Measurements from ENCODE around the gene CDC34. TPM values are rescaled to one million over a fixed set of nuclear protein-coding genes. Genes with fewer than 3 reads are reported as not detected.

Gene CDC34
- total RNA-seq, 1 donor from 2014 or later = 55.4 TPM

GRCh38 chr19:517721-518597 lies 13.6 kb upstream of the CDC34 start:
- DNase-seq (ENCODE audit: low spot score in 2 of 2) = no peak

DNA sequence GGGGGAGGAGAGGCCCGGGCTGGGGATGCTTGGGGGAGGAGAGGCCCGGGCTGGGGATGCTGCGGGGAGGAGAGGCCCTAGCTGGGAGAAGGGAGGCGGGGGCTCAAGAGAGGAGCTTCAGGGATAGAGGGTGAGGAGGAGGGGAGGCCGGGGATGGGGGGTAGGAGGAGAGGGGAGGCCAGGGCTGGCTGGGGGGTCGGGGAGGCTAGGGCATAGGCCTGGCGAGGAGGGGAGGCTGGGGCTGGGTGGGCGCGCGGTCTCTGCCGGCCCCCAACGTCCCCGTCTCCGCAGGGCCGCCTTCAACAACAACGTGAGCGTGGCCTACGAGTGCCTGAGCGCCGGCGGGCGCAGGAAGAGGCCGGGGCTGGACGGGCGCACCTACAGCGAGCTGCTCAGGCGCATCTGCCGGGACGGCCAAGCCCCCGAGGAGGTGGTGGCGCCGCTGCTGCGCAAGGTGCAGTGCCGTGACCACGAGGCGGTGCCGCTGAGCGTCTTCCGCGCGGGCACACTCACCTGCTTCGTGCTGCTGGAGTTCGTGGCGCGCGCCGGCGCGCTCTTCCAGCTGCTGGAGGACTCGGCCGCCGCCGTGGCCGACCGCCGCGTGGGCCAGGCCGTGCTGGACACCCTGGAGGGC lies 12.8 kb upstream of the CDC34 start:
- DNase-seq (ENCODE audit: low spot score in 2 of 2) (no peak), FAIRE-seq (no peak)

More at GRCh38 chr19:517721-518597, 13.6 kb upstream of the CDC34 start:
- FAIRE-seq = no peak

- DNase-seq (ENCODE audit: low spot score in 2 of 2) (no peak), FAIRE-seq (no peak)
Measured at GRCh38 chr19:519449-519865, 12.1 kb upstream of the CDC34 start.

GRCh38 chr19:522726-523125 lies 8.8 kb upstream of the CDC34 start:
- no peak for FAIRE-seq
- DNase-seq (ENCODE audit: low spot score in 2 of 2) = no peak

- DNase-seq (ENCODE audit: low spot score in 2 of 2) = no peak
- FAIRE-seq = no peak
Measured at GRCh38 chr19:524062-524674, 7.4 kb upstream of the CDC34 start.

- no peak for FAIRE-seq
- no peak for DNase-seq (ENCODE audit: low spot score in 2 of 2)
Measured at GRCh38 chr19:525029-525428, 6.5 kb upstream of the CDC34 start.

GRCh38 chr19:525857-526419 lies 5.6 kb upstream of the CDC34 start:
- DNase-seq (ENCODE audit: low spot score in 2 of 2) = no peak
- FAIRE-seq = no peak

DNA sequence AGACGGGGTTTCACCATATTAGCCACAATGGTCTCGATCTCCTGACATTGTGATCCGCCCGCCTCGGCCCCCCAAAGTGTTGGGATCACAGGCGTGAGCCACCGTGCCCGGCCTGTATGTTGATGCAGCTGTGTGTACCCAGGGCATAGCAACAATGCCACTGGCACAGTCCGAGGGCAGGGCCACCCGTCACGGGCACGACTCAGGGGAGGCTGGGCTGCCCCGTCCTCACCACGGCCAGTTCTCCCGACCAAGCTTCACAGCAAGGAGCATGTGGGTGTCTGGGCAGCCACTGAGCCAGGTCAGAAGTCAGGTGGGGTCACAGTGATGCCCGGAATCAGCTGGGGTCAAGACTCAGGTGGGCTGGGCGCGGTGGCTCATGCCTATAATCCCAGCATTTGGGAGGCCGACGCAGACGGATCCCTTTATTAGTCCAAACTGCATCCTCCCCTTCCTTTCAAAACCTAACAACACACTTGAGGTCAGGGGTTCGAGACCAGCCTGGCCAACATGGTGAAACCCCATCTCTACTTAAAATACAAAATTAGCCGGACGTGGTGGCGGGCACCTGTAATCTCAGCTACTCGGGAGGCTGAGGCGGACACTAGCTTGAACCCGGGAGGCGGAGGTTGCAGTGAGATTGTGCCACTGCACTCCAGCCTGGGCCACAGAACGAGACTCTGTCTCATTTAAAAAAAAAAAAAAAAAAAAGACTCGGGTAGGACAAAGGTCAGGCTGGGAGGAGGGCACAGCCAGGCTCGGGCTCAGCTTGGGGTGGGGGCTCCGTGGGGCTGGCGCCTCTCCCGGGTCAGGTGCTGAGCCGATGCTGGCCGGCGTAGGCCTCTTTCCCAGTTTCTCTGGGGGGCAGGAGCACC lies 1.2 kb upstream of the CDC34 start:
- FAIRE-seq (no peak), DNase-seq (ENCODE audit: low spot score in 2 of 2) (no peak)

- FAIRE-seq = no peak
Measured at GRCh38 chr19:531009-531752, 379 bp upstream of the CDC34 start.

GRCh38 chr19:532561-533363 lies 1.2 kb downstream of the CDC34 start:
- FAIRE-seq (no peak), DNase-seq (ENCODE audit: low spot score in 2 of 2) (peak; percentile 76 to 88)

More at GRCh38 chr19:531009-531752, 379 bp upstream of the CDC34 start:
- peak; percentile 97 to 99 for DNase-seq (ENCODE audit: low spot score in 2 of 2)

- no peak for FAIRE-seq
- no peak for DNase-seq (ENCODE audit: low spot score in 2 of 2)
Measured at GRCh38 chr19:533364-534058, 2.0 kb downstream of the CDC34 start.

DNA sequence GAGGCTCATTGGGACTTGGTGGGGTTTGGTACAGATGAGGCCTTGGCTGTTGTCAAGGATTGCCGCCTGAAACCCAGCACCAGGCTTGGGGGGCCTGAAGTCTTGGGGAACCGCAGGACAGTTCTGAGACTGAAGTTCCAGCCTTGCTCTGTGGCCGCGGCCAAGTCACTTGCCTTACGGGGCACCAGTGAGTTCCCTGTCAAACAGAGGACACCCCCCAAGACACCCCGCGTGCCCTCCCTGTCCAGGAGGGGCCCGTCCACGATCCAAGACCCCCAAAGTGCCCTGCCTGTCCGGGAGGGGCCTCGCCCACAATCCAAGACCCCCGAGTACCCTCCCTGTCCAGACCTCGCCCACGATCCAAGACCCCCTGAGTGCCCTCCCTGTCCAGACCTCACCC lies 2.5 kb downstream of the CDC34 start:
- DNase-seq (ENCODE audit: low spot score in 2 of 2) (no peak), FAIRE-seq (no peak)

DNA sequence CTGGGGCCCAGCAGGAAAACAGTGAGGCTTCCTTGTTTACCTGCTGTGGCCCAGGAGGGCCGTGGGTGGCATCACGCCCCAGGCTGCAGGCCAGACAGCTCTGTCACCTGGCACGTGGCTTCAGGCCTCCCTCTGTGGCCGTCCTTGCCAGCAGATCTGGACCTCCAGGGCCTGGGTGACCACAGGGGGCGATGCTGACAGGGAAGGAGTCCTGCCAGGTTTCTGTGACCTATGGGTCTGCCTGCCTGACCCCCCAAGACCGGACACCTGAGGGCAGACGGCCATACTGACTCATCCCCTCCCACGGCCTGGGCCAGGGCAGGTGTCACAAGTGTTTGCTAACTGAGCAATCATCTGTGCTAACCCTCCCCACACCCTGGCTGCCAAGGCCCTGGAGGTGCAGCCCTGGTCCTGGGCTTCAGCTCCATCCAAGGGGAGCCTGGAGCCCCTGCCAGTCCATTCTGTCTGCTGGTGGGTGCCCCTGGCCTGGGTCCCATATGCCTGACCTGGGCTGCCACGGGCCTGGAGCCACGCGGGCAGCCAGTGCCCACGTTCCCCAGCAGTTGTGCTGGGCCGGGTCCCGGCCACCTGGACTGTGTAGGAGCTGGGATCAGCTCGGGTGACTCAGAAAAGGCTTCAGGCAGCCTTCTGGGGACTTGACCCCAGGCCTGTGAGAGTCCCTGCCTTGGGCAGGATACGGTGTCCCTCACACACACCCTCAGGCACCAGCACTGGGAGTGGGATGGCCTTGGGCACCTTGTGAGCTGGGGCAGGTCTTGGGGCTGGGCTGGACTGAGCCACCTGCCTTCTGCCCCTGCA lies 3.7 kb downstream of the CDC34 start:
- FAIRE-seq (no peak), DNase-seq (ENCODE audit: low spot score in 2 of 2) (no peak)

- DNase-seq (ENCODE audit: low spot score in 2 of 2) (no peak), FAIRE-seq (no peak)
Measured at GRCh38 chr19:536031-536880, 4.7 kb downstream of the CDC34 start.

GRCh38 chr19:536881-537404 lies 5.4 kb downstream of the CDC34 start:
- DNase-seq (ENCODE audit: low spot score in 2 of 2) (no peak), FAIRE-seq (no peak)
